Tibial nerve (tissue), 3 donors: ENCODE results near the gene OLFM4.

ENCODE experiments used
- POLR2A ChIP-seq, 2 donors: fragments of 450-650 bp; IDR thresholded peaks; one replicate each; pipeline ENCODE4 v1.6.1; 2017; ENCODE audit warnings: antibody characterized with exemption in 2 of 2, mild to moderate bottlenecking in 2 of 2, moderate library complexity in 2 of 2
- TF ChIP-seq, protein P1 (sequence below), 5 experiments: fragments of 200-600 bp in 3 of 5; fragments of 450-650 bp in 2 of 5; sonication (generic) in 3 of 5; IDR thresholded peaks; one replicate each; pipeline ENCODE4 v1.5.1; 2016 to 2019; ENCODE audit warnings: antibody characterized with exemption in 5 of 5, mild to moderate bottlenecking in 3 of 5, moderate library complexity in 2 of 5

DNA sequence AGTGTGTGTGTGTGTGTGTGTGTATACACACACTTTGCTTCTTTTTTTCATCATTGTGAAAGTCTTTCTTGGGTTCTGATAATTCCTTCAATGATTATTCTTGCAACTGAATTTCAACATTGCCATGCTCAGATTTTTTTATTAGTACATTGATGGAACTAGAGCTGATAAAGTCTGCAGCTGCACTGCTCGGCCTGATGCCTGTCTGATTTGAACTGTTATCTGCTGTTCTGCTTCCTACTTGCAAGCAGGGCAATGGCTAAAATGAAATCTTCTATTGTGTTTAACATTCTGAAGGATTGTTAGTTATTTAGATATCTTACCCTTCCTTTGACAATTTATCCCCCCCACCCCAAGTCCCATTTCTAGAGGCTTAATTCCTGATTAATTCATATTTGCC lies 61.3 kb downstream of the OLFM4 start:
- TF ChIP-seq, protein P1, sequence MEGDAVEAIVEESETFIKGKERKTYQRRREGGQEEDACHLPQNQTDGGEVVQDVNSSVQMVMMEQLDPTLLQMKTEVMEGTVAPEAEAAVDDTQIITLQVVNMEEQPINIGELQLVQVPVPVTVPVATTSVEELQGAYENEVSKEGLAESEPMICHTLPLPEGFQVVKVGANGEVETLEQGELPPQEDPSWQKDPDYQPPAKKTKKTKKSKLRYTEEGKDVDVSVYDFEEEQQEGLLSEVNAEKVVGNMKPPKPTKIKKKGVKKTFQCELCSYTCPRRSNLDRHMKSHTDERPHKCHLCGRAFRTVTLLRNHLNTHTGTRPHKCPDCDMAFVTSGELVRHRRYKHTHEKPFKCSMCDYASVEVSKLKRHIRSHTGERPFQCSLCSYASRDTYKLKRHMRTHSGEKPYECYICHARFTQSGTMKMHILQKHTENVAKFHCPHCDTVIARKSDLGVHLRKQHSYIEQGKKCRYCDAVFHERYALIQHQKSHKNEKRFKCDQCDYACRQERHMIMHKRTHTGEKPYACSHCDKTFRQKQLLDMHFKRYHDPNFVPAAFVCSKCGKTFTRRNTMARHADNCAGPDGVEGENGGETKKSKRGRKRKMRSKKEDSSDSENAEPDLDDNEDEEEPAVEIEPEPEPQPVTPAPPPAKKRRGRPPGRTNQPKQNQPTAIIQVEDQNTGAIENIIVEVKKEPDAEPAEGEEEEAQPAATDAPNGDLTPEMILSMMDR (IDR thresholded peaks at IDR 0.05) = no peak
- TF ChIP-seq POLR2A (IDR thresholded peaks at IDR 0.05) = no peak
